GM21723 (cell line): ENCODE results near the gene SRSF3.

Experiments used
- ATAC-seq: cut with Tn5 transposase; IDR thresholded peaks from one replicate; pipeline ENCODE4 v1.9.1; 2021; ENCODE audit warnings: mild to moderate bottlenecking, moderate library complexity; ENCODE audit not compliant: unreplicated experiment

SRSF3 gene

GRCh38 chr6:36622901-36623546, 28.9 kb downstream of the SRSF3 start:
- ATAC-seq: no peak

- peak; percentile 64 for ATAC-seq
Measured at GRCh38 chr6:36623547-36624459, 29.6 kb downstream of the SRSF3 start.

GRCh38 chr6:36624461-36625157, 30.4 kb downstream of the SRSF3 start:
- ATAC-seq: no peak

GRCh38 chr6:36625158-36625919, 31.2 kb downstream of the SRSF3 start:
- ATAC-seq: no peak

- no peak for ATAC-seq
Measured at GRCh38 chr6:36626636-36627035, 32.5 kb downstream of the SRSF3 start.

- ATAC-seq: no peak
Measured at GRCh38 chr6:36627141-36627540, 33.0 kb downstream of the SRSF3 start.

- no peak for ATAC-seq
Measured at GRCh38 chr6:36627801-36628246, 33.7 kb downstream of the SRSF3 start.

GRCh38 chr6:36629784-36630183, 35.6 kb downstream of the SRSF3 start:
- ATAC-seq: no peak

- ATAC-seq: no peak
Measured at GRCh38 chr6:36631326-36632011, 37.3 kb downstream of the SRSF3 start.

- no peak for ATAC-seq
Measured at GRCh38 chr6:36633370-36633769, 39.2 kb downstream of the SRSF3 start.

GRCh38 chr6:36633915-36634314, 39.8 kb downstream of the SRSF3 start:
- ATAC-seq: no peak

GRCh38 chr6:36634317-36635108, 40.4 kb downstream of the SRSF3 start:
- ATAC-seq: no peak

GRCh38 chr6:36636283-36636682, 42.1 kb downstream of the SRSF3 start:
- ATAC-seq: no peak

- no peak for ATAC-seq
Measured at GRCh38 chr6:36636687-36637418, 42.7 kb downstream of the SRSF3 start.

- ATAC-seq: no peak
Measured at GRCh38 chr6:36638579-36638978, 44.4 kb downstream of the SRSF3 start.

- no peak for ATAC-seq
Measured at GRCh38 chr6:36639171-36639808, 45.1 kb downstream of the SRSF3 start.

GRCh38 chr6:36641543-36641942, 47.4 kb downstream of the SRSF3 start:
- ATAC-seq: no peak
